ENCODE data around the gene NPB.

The NPB gene

GRCh38 chr17:81951785-81952684 lies 50.0 kb downstream of the NPB start:
- H3K9me3 ChIP-seq (ENCODE audit: control insufficient read depth, insufficient read depth, low read length): no peaks in the 10 kb centered on the region
- H3K36me3 ChIP-seq (ENCODE audit: control insufficient read depth, insufficient read depth, low read length): no peaks in the 10 kb centered on the region; the same call in 1 of the 2 replicates
- H3K27ac ChIP-seq (ENCODE audit: low read length): no peak overlapping the region
- no peak for DNase-seq (ENCODE audit: low read depth, low spot score)
- no CpG with 5 or more reads among the region's 13 CpGs for WGBS (ENCODE audit: insufficient coverage, insufficient read length)
- H3K4me1 ChIP-seq (ENCODE audit: control insufficient read depth, insufficient read depth, low read length): no peaks in the 10 kb centered on the region
- no peak overlapping the region for H3K4me3 ChIP-seq (ENCODE audit: low read length)
- H3K27me3 ChIP-seq (ENCODE audit: control insufficient read depth, insufficient read depth, low read length): no peaks in the 10 kb centered on the region
